Measurements from ENCODE around the gene EIF2A. TPM values are rescaled to one million over a fixed set of nuclear protein-coding genes. Genes with fewer than 3 reads are reported as not detected.

EIF2A gene
- total and polyA plus RNA-seq, 2 of the 13 experiments (the other 11 are each of a cell fraction or from before 2014, with no cell fraction given), result 124 to 139 TPM

DNA sequence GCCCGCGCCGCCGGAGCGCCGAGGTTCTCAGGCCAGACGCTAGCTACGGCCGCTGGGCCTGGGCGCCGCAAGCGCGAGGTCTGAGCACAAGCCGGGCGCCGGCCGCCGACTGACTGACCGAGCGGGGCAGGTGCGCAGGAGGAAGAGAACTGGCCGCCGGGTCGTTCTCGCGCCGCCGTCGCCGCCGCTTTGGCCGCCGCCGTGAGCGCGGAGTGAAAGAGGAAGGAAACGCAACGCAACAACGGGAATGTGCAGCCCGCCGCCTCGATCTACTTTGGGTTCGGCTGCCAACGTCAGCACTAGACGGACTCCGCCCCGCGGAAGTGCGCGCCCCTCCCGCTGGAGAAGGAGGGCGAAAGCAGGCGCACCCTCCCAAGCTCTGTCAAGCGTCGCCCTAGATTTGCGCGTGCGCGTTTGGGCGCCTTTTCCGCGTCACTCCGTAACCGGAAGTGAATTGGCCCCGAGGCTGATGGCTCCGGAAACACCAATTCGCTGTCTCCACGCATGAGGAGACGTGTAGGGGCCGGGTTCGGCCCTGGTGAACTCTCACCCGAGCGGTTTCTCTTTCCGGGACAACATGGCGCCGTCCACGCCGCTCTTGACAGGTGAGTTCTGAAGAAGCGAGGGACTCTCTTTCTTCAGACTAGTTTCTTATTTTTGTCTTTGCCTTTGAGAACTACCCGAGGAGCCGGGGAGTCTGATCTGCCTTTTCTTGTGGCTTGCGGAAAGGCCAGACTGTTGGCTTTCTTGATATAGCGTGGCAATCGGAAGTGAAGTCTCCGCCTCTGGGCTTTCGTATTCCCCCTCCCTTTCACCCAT is at the start of gene EIF2A, which contains the start of gene SERP1 (continued):
- TF ChIP-seq, protein P1, sequence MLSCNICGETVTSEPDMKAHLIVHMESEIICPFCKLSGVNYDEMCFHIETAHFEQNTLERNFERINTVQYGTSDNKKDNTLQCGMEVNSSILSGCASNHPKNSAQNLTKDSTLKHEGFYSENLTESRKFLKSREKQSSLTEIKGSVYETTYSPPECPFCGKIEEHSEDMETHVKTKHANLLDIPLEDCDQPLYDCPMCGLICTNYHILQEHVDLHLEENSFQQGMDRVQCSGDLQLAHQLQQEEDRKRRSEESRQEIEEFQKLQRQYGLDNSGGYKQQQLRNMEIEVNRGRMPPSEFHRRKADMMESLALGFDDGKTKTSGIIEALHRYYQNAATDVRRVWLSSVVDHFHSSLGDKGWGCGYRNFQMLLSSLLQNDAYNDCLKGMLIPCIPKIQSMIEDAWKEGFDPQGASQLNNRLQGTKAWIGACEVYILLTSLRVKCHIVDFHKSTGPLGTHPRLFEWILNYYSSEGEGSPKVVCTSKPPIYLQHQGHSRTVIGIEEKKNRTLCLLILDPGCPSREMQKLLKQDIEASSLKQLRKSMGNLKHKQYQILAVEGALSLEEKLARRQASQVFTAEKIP (CRISPR knock-in tag; IDR thresholded peaks at IDR 0.05; ENCODE audit: borderline replicate concordance), result no peak
- TF ChIP-seq HOXA5 (CRISPR knock-in tag; IDR thresholded peaks at IDR 0.05) (peak; percentile 59), ZNF124 (CRISPR knock-in tag; IDR thresholded peaks at IDR 0.05) (no peak), SNAI1 (CRISPR knock-in tag; IDR thresholded peaks at IDR 0.05; ENCODE audit: borderline replicate concordance) (0 out of 2 replicates have a peak, but pooled peaks have one; percentile 36), ZNF652 (CRISPR knock-in tag; IDR thresholded peaks at IDR 0.05; ENCODE audit: borderline replicate concordance, low read depth) (no peak), ZNF234 (CRISPR knock-in tag; conservative IDR thresholded peaks at IDR 0.05) (peak; percentile 79; the same call in 1 of the 2 replicates), ISL2 (CRISPR knock-in tag; IDR thresholded peaks at IDR 0.05) (peak; percentile 45; the same call in 1 of the 2 replicates), MAZ (IDR thresholded peaks at IDR 0.05; ENCODE audit: borderline replicate concordance, low read depth, low read length) (peak; percentile 85; the same call in 1 of the 2 replicates), MAZ (CRISPR knock-in tag; IDR thresholded peaks at IDR 0.05; ENCODE audit: low read depth) (peak; percentile 95), ZNF761 (CRISPR knock-in tag; conservative IDR thresholded peaks at IDR 0.05) (peak; percentile 64; the same call in 1 of the 2 replicates), SALL1 (CRISPR knock-in tag; IDR thresholded peaks at IDR 0.05) (peak; percentile 93), RBM39 (IDR thresholded peaks at IDR 0.05; ENCODE audit: low read depth, low read length, poor library complexity, severe bottlenecking) (peak; percentile 84), ZNF235 (CRISPR knock-in tag; IDR thresholded peaks at IDR 0.05; ENCODE audit: borderline replicate concordance) (peak; percentile 84; the same call in 1 of the 2 replicates), ZBTB39 (CRISPR knock-in tag; IDR thresholded peaks at IDR 0.05) (no peak), TGIF2 (CRISPR knock-in tag; IDR thresholded peaks at IDR 0.05) (no peak), ZNF878 (CRISPR knock-in tag; IDR thresholded peaks at IDR 0.05) (peak; percentile 78), ZNF768 (CRISPR knock-in tag; IDR thresholded peaks at IDR 0.05) (peak; percentile 71; the same call in 1 of the 2 replicates), ZNF232 (CRISPR knock-in tag; IDR thresholded peaks at IDR 0.05; ENCODE audit: borderline replicate concordance) (peak; percentile 58; the same call in 1 of the 2 replicates), NR2C2 (CRISPR knock-in tag; IDR thresholded peaks at IDR 0.05; ENCODE audit: borderline replicate concordance) (peak; percentile 100), POGZ (CRISPR knock-in tag; IDR thresholded peaks at IDR 0.05) (peak; percentile 93), ZFP90 (CRISPR knock-in tag; IDR thresholded peaks at IDR 0.05; ENCODE audit: borderline replicate concordance) (peak; percentile 53; the same call in 1 of the 2 replicates), WIZ (CRISPR knock-in tag; IDR thresholded peaks at IDR 0.05) (peak; percentile 62; the same call in 1 of the 2 replicates)
- TF ChIP-seq, protein P2, sequence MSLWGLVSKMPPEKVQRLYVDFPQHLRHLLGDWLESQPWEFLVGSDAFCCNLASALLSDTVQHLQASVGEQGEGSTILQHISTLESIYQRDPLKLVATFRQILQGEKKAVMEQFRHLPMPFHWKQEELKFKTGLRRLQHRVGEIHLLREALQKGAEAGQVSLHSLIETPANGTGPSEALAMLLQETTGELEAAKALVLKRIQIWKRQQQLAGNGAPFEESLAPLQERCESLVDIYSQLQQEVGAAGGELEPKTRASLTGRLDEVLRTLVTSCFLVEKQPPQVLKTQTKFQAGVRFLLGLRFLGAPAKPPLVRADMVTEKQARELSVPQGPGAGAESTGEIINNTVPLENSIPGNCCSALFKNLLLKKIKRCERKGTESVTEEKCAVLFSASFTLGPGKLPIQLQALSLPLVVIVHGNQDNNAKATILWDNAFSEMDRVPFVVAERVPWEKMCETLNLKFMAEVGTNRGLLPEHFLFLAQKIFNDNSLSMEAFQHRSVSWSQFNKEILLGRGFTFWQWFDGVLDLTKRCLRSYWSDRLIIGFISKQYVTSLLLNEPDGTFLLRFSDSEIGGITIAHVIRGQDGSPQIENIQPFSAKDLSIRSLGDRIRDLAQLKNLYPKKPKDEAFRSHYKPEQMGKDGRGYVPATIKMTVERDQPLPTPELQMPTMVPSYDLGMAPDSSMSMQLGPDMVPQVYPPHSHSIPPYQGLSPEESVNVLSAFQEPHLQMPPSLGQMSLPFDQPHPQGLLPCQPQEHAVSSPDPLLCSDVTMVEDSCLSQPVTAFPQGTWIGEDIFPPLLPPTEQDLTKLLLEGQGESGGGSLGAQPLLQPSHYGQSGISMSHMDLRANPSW (CRISPR knock-in tag; IDR thresholded peaks at IDR 0.05; ENCODE audit: borderline replicate concordance), result peak; percentile 44; the same call in 1 of the 2 replicates
